GM12878 (cell line): ENCODE results near the gene CHRFAM7A. TPM values are rescaled to one million over a fixed set of nuclear protein-coding genes. Genes with fewer than 3 reads are reported as not detected.
"Not testable (repeated sequence)": the region's sequence is repeated elsewhere in the genome, so short reads cannot be mapped to it uniquely, and the experiment has no call there.

Experiments
- ATAC-seq: fragments of 200-7000 bp; cut with Tn5 transposase; 3 replicates; pipeline ENCODE4 v1.9.1; 2020; ENCODE audit warnings: mild to moderate bottlenecking, moderate library complexity
- BruUV-seq: library from RNA; stranded (reverse); fragments of 400-500 nt; replicated peaks from 2 replicates; lab custom pipeline; 2021; lab: Mats Ljungman, UMichigan
- CTCF ChIA-PET: fragments of 300-600 bp; sonication (Branson Sonifier 250); formaldehyde crosslinking; extraction: SDS; loops from one replicate; lab custom pipeline; 2021; ENCODE audit warnings: inconsistent platforms; lab: Yijun Ruan, JAX
- POLR2A ChIA-PET: fragments of 350-600 bp; formaldehyde crosslinking; extraction: SDS; loops from one replicate; lab custom pipeline; 2021; ENCODE audit warnings: inconsistent platforms; lab: Charles Lee
- RAD21 ChIA-PET: fragments of 300-600 bp; sonication (Branson Sonifier 250); formaldehyde crosslinking; loops from one replicate; lab custom pipeline; 2023; ENCODE audit warnings: antibody characterized with exemption; ENCODE audit not compliant: unreplicated experiment; lab: Charles Lee
- SMC1A ChIA-PET: fragments of 300-600 bp; sonication (Branson Sonifier 250); formaldehyde crosslinking; loops from one replicate; lab custom pipeline; 2023; ENCODE audit not compliant: unreplicated experiment, uncharacterized antibody; lab: Charles Lee
- DNase-seq: peaks from one replicate; pipeline ENCODE4 v3.0.0-alpha.2; 2011; ENCODE audit warnings: low read depth, low spot score
- FAIRE-seq: peaks from 3 replicates; lab custom pipeline; 2011; peaks lifted over from hg19 to GRCh38; lab: Jason Lieb, UNC
- H2AFZ ChIP-seq: 2 replicates; pipeline ENCODE4 v1.6.0; 2011; ENCODE audit warnings: low read depth, low read length, control low read depth; ENCODE audit not compliant: control insufficient read depth
- H3K27ac ChIP-seq: 2 replicates; pipeline ENCODE4 v1.5.1; 2011; ENCODE audit warnings: control low read depth; ENCODE audit not compliant: control insufficient read depth, insufficient read depth
- H3K27me3 ChIP-seq, 2 experiments: replicated peaks in 1 of 2; 2 replicates each; pipeline versions ENCODE4 v1.6.0 to v1.6.1; 2011; ENCODE audit warnings: low read length in 1 of 2; ENCODE audit not compliant: control insufficient read depth in 2 of 2, insufficient read depth in 2 of 2
- H3K36me3 ChIP-seq, 2 experiments: 2 replicates each; pipeline ENCODE4 v1.5.1; 2011; ENCODE audit warnings: low read length in 1 of 2; ENCODE audit not compliant: control insufficient read depth in 2 of 2, insufficient read depth in 2 of 2
- H3K4me1 ChIP-seq: 2 replicates; pipeline ENCODE4 v1.6.1; 2011; ENCODE audit warnings: mild to moderate bottlenecking, low read length, moderate library complexity, mixed read lengths; ENCODE audit not compliant: control insufficient read depth, insufficient read depth
- H3K4me2 ChIP-seq: 2 replicates; pipeline ENCODE4 v1.6.0; 2011; ENCODE audit warnings: control low read depth; ENCODE audit not compliant: control insufficient read depth, insufficient read depth
- H3K4me3 ChIP-seq: fragments of 200-600 bp; sonication (generic); 2 replicates; pipeline ENCODE4 v1.5.1; 2016
- H3K79me2 ChIP-seq: 2 replicates; pipeline ENCODE4 v1.6.0; 2011; ENCODE audit warnings: low read length; ENCODE audit not compliant: control insufficient read depth, insufficient read depth
- H3K9ac ChIP-seq: 2 replicates; pipeline ENCODE4 v1.8.0; 2011; ENCODE audit warnings: low read length, control low read depth, mixed read lengths; ENCODE audit not compliant: control insufficient read depth, insufficient read depth
- H3K9me3 ChIP-seq: replicated peaks from 3 replicates; pipeline ENCODE4 v1.5.1; 2011; ENCODE audit warnings: mild to moderate bottlenecking, low read length; ENCODE audit not compliant: control insufficient read depth, insufficient read depth
- H4K20me1 ChIP-seq: 2 replicates; pipeline ENCODE4 v1.6.0; 2011; ENCODE audit not compliant: control insufficient read depth, insufficient read depth
- WGBS: methylation state at CpG from one replicate; pipeline ENCODE4 v1.1.6; 2016; ENCODE audit warnings: low lambda C conversion rate; ENCODE audit not compliant: insufficient replicate concordance, insufficient coverage; ENCODE audit errors: missing lambda C conversion rate; 5-methylcytosine and 5-hydroxymethylcytosine counted together
- in situ Hi-C: fragments of 300-500 bp; cut with MboI; formaldehyde crosslinking; loops from 9 replicates; pipeline ENCODE4 v1.14.3; 2018; ENCODE audit warnings: mixed read lengths
- intact Hi-C: fragments of 100-400 bp; cut with micrococcal nuclease; formaldehyde crosslinking; loops from one replicate; pipeline ENCODE4 v1.14.2; 2022; ENCODE audit not compliant: unreplicated experiment
- polyA plus RNA-seq, 11 experiments: library from polyadenylated mRNA; depleted of rRNA in 4 of 11; unstranded in 6 of 11; stranded (reverse) in 5 of 11; fragments of >200 nt; fragmentation: Nextera tagmentation in 4 of 11; fragmentation: Illumina TruSeq in 1 of 11; extraction: Ambion mirVana in 4 of 11; extraction: Trizol in 1 of 11; gene quantifications; 1 replicate in 1 of 11; 2 replicates in 10 of 11; pipeline versions ENCODE4 v1.2.1 to v1.2.3, GENCODE V29; 2011 to 2016; ENCODE audit warnings: inconsistent platforms in 2 of 11, missing spikeins in 2 of 11, low read depth in 1 of 11
- total RNA-seq, 4 experiments: library from RNA; depleted of rRNA in 3 of 4; stranded (reverse); fragments of >200 nt in 3 of 4; fragmentation: Illumina TruSeq in 1 of 4; extraction: Trizol in 1 of 4; gene quantifications; 2 replicates each; pipeline versions ENCODE4 v1.2.1 to v1.2.3, GENCODE V29; 2013 to 2021

Gene CHRFAM7A
- total and polyA plus RNA-seq, 10 of the 15 experiments (the other 5 are each of a cell fraction or from before 2014, with no cell fraction given): 0.25 to 0.75 (median 0.37) TPM; not detected in 5

DNA sequence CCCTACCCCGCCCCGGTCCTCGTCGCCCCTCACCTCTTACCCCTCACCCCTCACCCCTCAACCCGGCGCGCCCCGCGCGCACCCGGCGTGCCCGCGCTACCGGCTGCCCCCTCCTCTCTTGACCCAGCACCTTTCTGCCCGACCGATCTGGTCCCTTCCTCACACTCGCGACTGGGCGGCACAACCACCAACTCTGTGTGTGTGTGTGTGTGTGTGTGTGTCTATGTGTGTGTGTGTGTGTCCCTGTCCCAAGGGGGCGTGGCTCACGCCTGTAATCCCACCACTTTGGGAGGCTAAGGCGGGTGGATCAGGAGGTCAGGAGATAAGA, 288 bp upstream of the CHRFAM7A start:
- CTCF ChIA-PET, POLR2A ChIA-PET, H3K36me3 ChIP-seq, H3K79me2 ChIP-seq, H4K20me1 ChIP-seq, SMC1A ChIA-PET, BruUV-seq, FAIRE-seq, H3K27ac ChIP-seq, H2AFZ ChIP-seq, H3K4me2 ChIP-seq, intact Hi-C loops, H3K27me3 ChIP-seq, H3K9ac ChIP-seq, H3K9me3 ChIP-seq, DNase-seq, H3K4me1 ChIP-seq, H3K4me3 ChIP-seq, RAD21 ChIA-PET: not testable (repeated sequence)
- in situ Hi-C loops: loop anchor here (25.0 kb wide), 1 partner anchor 1744 kb away; no protein-coding TSS in a partner anchor
- no CpG with 5 or more reads among the region's 23 CpGs for WGBS
- ATAC-seq: peak; percentile 69

DNA sequence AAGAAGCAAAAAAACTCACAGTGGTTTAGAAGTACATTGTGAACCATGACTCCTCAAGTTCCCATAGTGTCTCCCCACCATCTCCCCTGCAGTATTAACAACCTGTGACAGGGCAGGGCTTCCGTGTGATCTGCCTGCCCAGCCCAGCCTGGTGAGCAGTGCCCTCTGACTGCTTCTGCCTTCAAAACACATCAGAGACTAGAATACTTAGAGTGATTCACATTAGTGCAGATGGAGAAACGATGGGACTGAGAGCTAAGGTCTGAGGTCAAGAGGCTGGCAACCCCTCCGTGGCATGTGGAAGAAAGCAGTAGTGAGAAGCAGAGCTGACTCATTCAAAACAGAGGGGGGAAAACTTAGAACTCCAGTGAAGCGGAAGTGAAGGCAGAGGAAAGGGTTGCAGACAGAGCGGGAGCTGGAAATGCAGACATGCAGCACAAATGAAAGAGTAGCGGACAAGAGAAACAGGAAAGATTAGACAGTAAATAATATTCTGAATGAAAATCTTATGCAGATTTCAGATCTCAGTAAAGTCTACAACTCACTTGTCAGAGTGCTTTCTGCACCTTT, 6.9 kb downstream of the CHRFAM7A start:
- FAIRE-seq, ATAC-seq: not testable (repeated sequence)
- in situ Hi-C loops: loop anchor here (25.0 kb wide), 1 partner anchor 1751 kb away; no protein-coding TSS in a partner anchor

DNA sequence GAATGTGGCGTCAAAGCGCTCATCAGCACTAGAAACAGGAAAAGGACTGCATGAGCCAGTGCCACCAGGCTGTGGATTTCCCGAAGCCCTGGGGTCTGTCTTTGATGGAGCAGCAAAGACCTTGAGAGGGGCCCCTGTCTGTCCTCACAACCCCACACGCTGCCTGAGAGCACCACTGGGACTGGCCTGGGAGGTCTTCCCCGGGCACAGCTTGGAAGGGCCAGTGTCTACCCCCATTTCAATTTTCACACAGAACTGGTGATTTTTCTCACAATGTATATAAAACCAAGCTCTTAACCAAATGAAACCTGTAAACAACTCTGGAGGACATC, 16.3 kb downstream of the CHRFAM7A start:
- CTCF ChIA-PET, POLR2A ChIA-PET, SMC1A ChIA-PET: not testable (repeated sequence)

More for the DNA sequence above, 6.9 kb downstream of the CHRFAM7A start:
- BruUV-seq, DNase-seq, RAD21 ChIA-PET, CTCF ChIA-PET, H3K4me3 ChIP-seq, H3K9me3 ChIP-seq, H4K20me1 ChIP-seq, H3K4me1 ChIP-seq, H3K79me2 ChIP-seq, H2AFZ ChIP-seq, POLR2A ChIA-PET, SMC1A ChIA-PET, H3K27ac ChIP-seq, H3K27me3 ChIP-seq, H3K36me3 ChIP-seq, intact Hi-C loops, H3K4me2 ChIP-seq, H3K9ac ChIP-seq: not testable (repeated sequence)
- no CpG with 5 or more reads among the region's 6 CpGs for WGBS

DNA sequence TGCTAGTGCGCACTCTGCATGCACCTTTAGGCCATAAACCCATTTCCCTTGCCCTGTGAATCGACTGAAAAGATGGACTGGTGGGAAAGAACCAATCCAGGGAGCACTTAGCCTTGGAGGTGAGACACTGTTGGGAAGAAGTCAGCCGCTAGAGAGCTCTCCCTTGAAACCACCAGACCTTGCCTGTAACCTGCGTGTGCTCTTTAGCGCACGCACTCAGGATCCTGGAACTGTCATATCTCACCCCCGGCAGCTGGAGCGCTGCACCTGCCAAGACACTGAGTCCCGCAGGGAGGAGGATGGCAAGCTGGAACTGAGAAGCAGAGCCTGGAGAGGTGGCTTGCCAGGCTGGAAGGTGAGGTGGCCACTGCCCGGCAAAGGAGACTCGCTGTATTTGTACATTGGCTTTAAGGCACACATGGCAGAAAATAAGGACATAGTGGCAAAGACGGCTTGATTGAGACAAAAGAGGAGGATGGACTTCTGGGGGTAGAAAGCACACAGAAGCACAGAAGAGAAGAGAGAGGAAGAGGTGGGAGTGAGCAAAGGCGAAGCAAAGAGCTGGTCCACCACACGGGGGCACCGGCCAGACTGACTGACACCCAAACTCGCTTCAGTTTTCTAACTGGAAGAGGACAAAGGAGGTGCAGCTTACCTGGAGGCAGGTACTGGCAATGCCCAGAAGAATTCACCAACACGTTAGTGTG, 16.8 kb downstream of the CHRFAM7A start:
- WGBS: no CpG with 5 or more reads among the region's 17 CpGs
- BruUV-seq, FAIRE-seq, ATAC-seq, H3K4me2 ChIP-seq, intact Hi-C loops, H4K20me1 ChIP-seq, H3K79me2 ChIP-seq, H3K4me3 ChIP-seq, POLR2A ChIA-PET, H3K27ac ChIP-seq, DNase-seq, CTCF ChIA-PET, SMC1A ChIA-PET, H3K9ac ChIP-seq, H2AFZ ChIP-seq, H3K9me3 ChIP-seq, H3K4me1 ChIP-seq, H3K27me3 ChIP-seq, H3K36me3 ChIP-seq, RAD21 ChIA-PET: not testable (repeated sequence)
- in situ Hi-C loops: loop anchor here (25.0 kb wide), 1 partner anchor 1761 kb away; no protein-coding TSS in a partner anchor

More for the DNA sequence above, 16.3 kb downstream of the CHRFAM7A start:
- no CpG with 5 or more reads among the region's 5 CpGs for WGBS
- ATAC-seq, H3K4me2 ChIP-seq, DNase-seq, H3K79me2 ChIP-seq, H4K20me1 ChIP-seq, H3K27ac ChIP-seq, H2AFZ ChIP-seq, H3K9me3 ChIP-seq, H3K27me3 ChIP-seq, RAD21 ChIA-PET, BruUV-seq, intact Hi-C loops, H3K36me3 ChIP-seq, H3K4me3 ChIP-seq, H3K4me1 ChIP-seq, H3K9ac ChIP-seq, FAIRE-seq: not testable (repeated sequence)
- in situ Hi-C loops: loop anchor here (25.0 kb wide), 1 partner anchor 1760 kb away; no protein-coding TSS in a partner anchor
